H1 (cell line): Measurements from ENCODE around the gene SLX1A.

Experiments used
- BACH1 ChIP-seq: IDR thresholded peaks from 2 replicates; pipeline ENCODE4 v1.6.1; 2012; ENCODE audit warnings: low read length, improper control_type of control experiment
- CTCF ChIP-seq, 3 experiments: IDR thresholded peaks; 1 replicate in 2 of 3; 2 replicates in 1 of 3; pipeline versions ENCODE4 v1.5.1 to v1.6.1; 2011; ENCODE audit warnings: low read length in 3 of 3, mild to moderate bottlenecking in 3 of 3, inconsistent platforms in 2 of 3, low read depth in 1 of 3, moderate library complexity in 1 of 3; ENCODE audit not compliant: insufficient read depth in 1 of 3; ENCODE audit errors: control extremely low read depth in 1 of 3
- EP300 ChIP-seq, 2 experiments: IDR thresholded peaks; 1 replicate in 1 of 2; 2 replicates in 1 of 2; pipeline ENCODE4 v1.6.1; 2011 to 2012; ENCODE audit warnings: low read depth in 2 of 2, low read length in 2 of 2, mild to moderate bottlenecking in 2 of 2, borderline replicate concordance in 1 of 2, inconsistent platforms in 1 of 2, moderate library complexity in 1 of 2
- EZH2 ChIP-seq: fragments of 200-600 bp; sonication (generic); IDR thresholded peaks from 2 replicates; pipeline ENCODE4 v1.7.1; 2012; ENCODE audit warnings: low read depth, mild to moderate bottlenecking, moderate library complexity, low read length, inconsistent platforms; ENCODE audit not compliant: severe bottlenecking
- HDAC2 ChIP-seq, 2 experiments: fragments of 300-600 bp in 1 of 2; sonication (generic) in 1 of 2; IDR thresholded peaks; 2 replicates each; pipeline ENCODE4 v1.6.1; 2011 to 2012; ENCODE audit warnings: low read depth in 2 of 2, low read length in 2 of 2, mild to moderate bottlenecking in 2 of 2, moderate library complexity in 2 of 2, borderline replicate concordance in 1 of 2, inconsistent platforms in 1 of 2
- YY1 ChIP-seq: IDR thresholded peaks from 2 replicates; pipeline ENCODE4 v1.6.1; 2011; ENCODE audit warnings: low read depth, mild to moderate bottlenecking, low read length
- ZNF274 ChIP-seq: IDR thresholded peaks from 2 replicates; pipeline ENCODE4 v1.7.0; 2012; ENCODE audit warnings: low read length, borderline replicate concordance; ENCODE audit errors: extremely low read depth

GRCh38 chr16:30163538-30163937 is 30.1 kb upstream of the SLX1A start:
- TF ChIP-seq EZH2 (no peak), CTCF (IDR thresholded peaks at IDR 0.05; ENCODE audit: control extremely low read depth in 1 of 3, insufficient read depth in 1 of 3, low read depth in 1 of 3, low read length in 3 of 3) (no peak), BACH1 (no peak), YY1 (no peak), HDAC2 (IDR thresholded peaks at IDR 0.05; ENCODE audit: borderline replicate concordance in 1 of 2, low read depth in 2 of 2, low read length in 2 of 2) (no peak), EP300 (IDR thresholded peaks at IDR 0.05; ENCODE audit: borderline replicate concordance in 1 of 2, low read depth in 2 of 2, low read length in 2 of 2) (no peak), ZNF274 (no peak)
